ENCODE results near the gene SLC25A51. TPM values are rescaled to one million over a fixed set of nuclear protein-coding genes. Genes with fewer than 3 reads are reported as not detected.

Gene SLC25A51
- total and polyA plus RNA-seq, 7 experiments from 2014 or later, result 10.8 to 37.8 (median 23.0) TPM

DNA sequence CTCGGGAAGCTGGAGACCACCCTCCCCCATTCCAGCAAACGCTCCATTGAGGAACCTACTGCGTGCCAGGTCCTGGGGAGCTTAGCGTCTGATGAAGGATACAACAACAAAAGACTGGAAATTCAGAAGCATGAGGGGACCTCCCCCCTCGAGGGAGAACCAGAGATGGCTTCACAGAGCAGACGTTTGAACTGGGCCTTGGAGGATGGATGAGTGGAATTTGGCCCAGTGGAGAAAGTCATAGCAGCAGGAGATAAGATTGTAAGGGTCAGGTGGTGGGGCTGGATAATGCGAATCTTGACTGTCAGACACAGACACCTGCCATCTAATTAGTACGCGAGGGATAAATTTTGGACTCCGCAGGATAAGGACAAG is 1.2 kb upstream of the SLC25A51 start:
- Mint-ChIP-seq H3K4me3 (peak overlapping the region in 9 of 10 donors; percentile 25 to 93 (median 89)), H3K9me3 (no peaks in the 10 kb centered on the region), H3K27me3 (peaks cover 0 to 4% (median 0%) of the 10 kb centered on the region in 5 donors), H3K4me1 (peaks cover 16 to 41% (median 30%) of the 10 kb centered on the region in 7 donors), H3K27ac (peak overlapping the region in 7 of 9 donors; percentile 25 to 97 (median 93)), H3K36me3 (peaks cover 0 to 2% (median 0%) of the 10 kb centered on the region in 5 donors)
- H3K27ac ChIP-seq (ENCODE audit: low read depth, low read length), result peak overlapping the region; percentile 71
- DNase-seq (no peak), ATAC-seq (no peak)
- no peaks in the 10 kb centered on the region for H3K27me3 ChIP-seq (ENCODE audit: control insufficient read depth in 2 of 2, insufficient read depth in 2 of 2, low read length in 2 of 2)
- POLR2A ChIA-PET, result no interaction called here
- no peaks in the 10 kb centered on the region for H3K9me3 ChIP-seq (ENCODE audit: control insufficient read depth in 2 of 3, low read length in 3 of 3)
- peak overlapping the region; percentile 69 for H3K4me3 ChIP-seq (ENCODE audit: low read length)
- CTCF ChIA-PET, result interaction anchor here (1.0 to 1.3 kb wide), 2 partner anchors 9 to 152 kb away, joined by 4 read pairs; no protein-coding TSS in a partner anchor
- intact Hi-C loops (cut with micrococcal nuclease), result loop anchor here in 1 of 2 donors (2.0 kb wide), 4 partner anchors 104 to 488 kb away; partner anchors contain the start of genes ALDH1B1, DCAF10 and SHB
- peaks cover 20 to 22% of the 10 kb centered on the region in 2 donors for H3K4me1 ChIP-seq (ENCODE audit: control insufficient read depth in 2 of 2, insufficient read depth in 2 of 2, low read length in 2 of 2)
- H3K36me3 ChIP-seq (ENCODE audit: control insufficient read depth in 2 of 3, insufficient read depth in 3 of 3, low read length in 3 of 3), result peaks cover 0 to 5% (median 0%) of the 10 kb centered on the region in 3 experiments

DNA sequence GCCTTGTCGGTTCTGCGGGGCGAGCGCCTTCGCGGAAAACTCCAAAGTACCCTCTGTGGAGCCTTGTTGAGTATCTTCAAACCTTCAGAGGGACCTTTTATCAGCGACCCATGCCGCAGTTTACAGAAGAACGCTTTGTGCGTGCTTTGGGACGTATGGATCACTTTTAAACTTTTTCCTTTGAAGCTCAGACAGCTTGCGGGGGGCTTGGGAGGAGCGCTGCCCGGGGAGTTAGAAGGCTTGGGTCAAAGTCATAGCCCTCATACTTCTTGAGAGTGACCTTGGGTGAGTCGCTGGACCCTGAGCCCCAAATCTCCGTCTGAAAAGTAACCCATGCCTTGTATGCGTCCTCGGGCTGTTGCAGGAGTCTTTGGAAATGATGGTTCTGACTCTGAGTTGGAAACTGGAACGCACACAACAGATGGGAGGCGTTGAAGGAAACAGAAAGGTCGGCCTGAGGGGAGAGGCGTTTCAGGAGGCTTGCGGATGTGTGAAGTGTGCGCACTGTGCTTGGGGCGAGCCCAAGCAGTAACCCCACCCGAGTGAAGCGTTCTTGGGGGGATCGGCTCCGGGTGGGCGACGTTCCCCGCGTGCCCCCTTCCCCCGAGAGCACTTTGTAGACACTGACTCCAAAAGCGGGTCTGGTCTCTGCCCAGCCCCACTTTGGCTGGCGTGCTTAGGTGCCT is 661 bp upstream of the SLC25A51 start:
- CTCF ChIA-PET, result interaction anchor here (1.0 kb wide), 1 partner anchor 9 kb away, joined by 4 read pairs; no protein-coding TSS in a partner anchor
- no peak for DNase-seq
- POLR2A ChIA-PET, result interaction anchor here (0.7 to 1.9 kb wide), 2 partner anchors 119 to 164 kb away, joined by 3 to 6 read pairs; partner anchors contain the start of gene SHB

DNA sequence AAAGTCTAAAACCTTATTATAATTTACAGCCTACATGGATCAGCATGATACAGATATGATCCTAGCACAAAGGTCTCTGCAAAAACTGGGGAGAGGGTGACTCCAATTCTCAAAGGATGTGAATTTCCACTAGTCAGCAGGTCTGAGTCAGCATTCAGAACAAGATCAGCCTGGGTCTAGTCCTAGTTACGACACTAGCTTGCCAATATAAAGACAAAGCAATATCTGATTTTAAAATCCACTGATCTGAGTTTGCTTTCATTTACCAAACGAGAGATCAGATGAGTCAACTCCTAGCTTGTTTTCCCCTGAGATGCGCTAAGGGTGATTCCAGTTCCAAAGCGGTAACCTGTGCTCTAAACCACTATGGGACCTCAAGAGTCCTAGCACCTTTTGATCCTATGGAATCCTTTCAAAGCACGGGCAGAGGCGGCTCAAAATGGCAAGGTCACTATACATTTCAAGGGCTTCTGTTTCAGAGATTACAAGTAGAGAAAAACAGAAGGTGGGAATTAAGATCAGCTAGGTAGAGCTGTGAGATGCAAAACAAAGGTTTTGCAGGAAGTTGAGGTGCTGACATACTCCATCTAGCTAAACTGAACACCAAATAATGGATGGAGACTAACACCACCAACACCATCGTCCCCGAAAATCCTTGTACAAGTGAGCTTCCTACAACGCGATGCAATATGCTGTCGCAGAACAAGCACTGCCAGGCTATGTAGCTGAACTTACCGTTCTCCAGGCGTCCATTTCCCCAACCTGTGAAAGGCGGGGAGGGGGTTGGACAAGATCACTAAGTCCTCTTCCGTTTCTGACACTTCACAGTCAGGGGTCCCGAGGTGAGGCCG is 906 bp downstream of the SLC25A51 start:
- Histone ChIP-seq H3K36me3 (ENCODE audit: control insufficient read depth in 2 of 3, insufficient read depth in 3 of 3, low read length in 3 of 3) (peaks cover 0 to 15% (median 7%) of the 10 kb centered on the region in 3 experiments), H3K27ac (ENCODE audit: low read depth, low read length) (peak overlapping the region; percentile 71), H3K9me3 (ENCODE audit: control insufficient read depth in 2 of 3, low read length in 3 of 3) (no peaks in the 10 kb centered on the region), H3K27me3 (ENCODE audit: control insufficient read depth in 2 of 2, insufficient read depth in 2 of 2, low read length in 2 of 2) (no peaks in the 10 kb centered on the region), H3K4me3 (ENCODE audit: low read length) (peak overlapping the region; percentile 69), H3K4me1 (ENCODE audit: control insufficient read depth in 2 of 2, insufficient read depth in 2 of 2, low read length in 2 of 2) (peaks cover 20 to 22% of the 10 kb centered on the region in 2 donors)
- ChIA-PET CTCF (interaction anchor here (0.9 kb wide), 2 partner anchors 11 to 1740 kb away, joined by 4 read pairs; no protein-coding TSS in a partner anchor), POLR2A (interaction anchor here (0.7 to 1.9 kb wide), 4 partner anchors 48 to 757 kb away, joined by 3 to 6 read pairs (median 3); partner anchors contain the start of genes EXOSC3 and SHB)
- Mint-ChIP-seq H3K4me1 (peaks cover 16 to 41% (median 27%) of the 10 kb centered on the region in 7 donors), H3K36me3 (peaks cover 0 to 5% (median under 1%) of the 10 kb centered on the region in 5 donors), H3K4me3 (peak overlapping the region; percentile 88 to 96 (median 90)), H3K27me3 (peaks cover 0 to 4% (median 0%) of the 10 kb centered on the region in 5 donors), H3K27ac (peak overlapping the region in 8 of 9 donors; percentile 34 to 93 (median 78)), H3K9me3 (no peaks in the 10 kb centered on the region)
- intact Hi-C loops (cut with micrococcal nuclease), result loop anchor here (1.0 to 5.0 kb wide), 4 partner anchors 118 to 416 kb away; partner anchors contain the start of genes EXOSC3 (in 1 of the 2), FBXO10 (in 1 of the 2) and POLR1E (in 1 of the 2)
- peak in 2 of 9 donors; percentile 6 to 17 for DNase-seq
- no peak for ATAC-seq

More for the DNA sequence above, 661 bp upstream of the SLC25A51 start:
- H3K27me3 ChIP-seq (ENCODE audit: control insufficient read depth in 2 of 2, insufficient read depth in 2 of 2, low read length in 2 of 2), result no peaks in the 10 kb centered on the region
- Mint-ChIP-seq H3K36me3 (peaks cover 0 to 2% (median 0%) of the 10 kb centered on the region in 5 donors), H3K4me3 (peak overlapping the region; percentile 88 to 96 (median 90)), H3K9me3 (no peaks in the 10 kb centered on the region), H3K4me1 (peaks cover 16 to 41% (median 30%) of the 10 kb centered on the region in 7 donors), H3K27me3 (peaks cover 0 to 4% (median 0%) of the 10 kb centered on the region in 5 donors), H3K27ac (peak overlapping the region; percentile 90 to 97 (median 94))
- H3K27ac ChIP-seq (ENCODE audit: low read depth, low read length), result peak overlapping the region; percentile 71
- no peaks in the 10 kb centered on the region for H3K9me3 ChIP-seq (ENCODE audit: control insufficient read depth in 2 of 3, low read length in 3 of 3)
- H3K4me1 ChIP-seq (ENCODE audit: control insufficient read depth in 2 of 2, insufficient read depth in 2 of 2, low read length in 2 of 2), result peaks cover 20 to 22% of the 10 kb centered on the region in 2 donors
- peak overlapping the region; percentile 69 for H3K4me3 ChIP-seq (ENCODE audit: low read length)
- intact Hi-C loops (cut with micrococcal nuclease), result loop anchor here in 1 of 2 donors (1.0 to 5.0 kb wide), 9 partner anchors 104 to 488 kb away; partner anchors contain the start of genes ALDH1B1, DCAF10, FBXO10 and POLR1E
- no peak for ATAC-seq
- H3K36me3 ChIP-seq (ENCODE audit: control insufficient read depth in 2 of 3, insufficient read depth in 3 of 3, low read length in 3 of 3), result peaks cover 0 to 5% (median 0%) of the 10 kb centered on the region in 3 experiments

DNA sequence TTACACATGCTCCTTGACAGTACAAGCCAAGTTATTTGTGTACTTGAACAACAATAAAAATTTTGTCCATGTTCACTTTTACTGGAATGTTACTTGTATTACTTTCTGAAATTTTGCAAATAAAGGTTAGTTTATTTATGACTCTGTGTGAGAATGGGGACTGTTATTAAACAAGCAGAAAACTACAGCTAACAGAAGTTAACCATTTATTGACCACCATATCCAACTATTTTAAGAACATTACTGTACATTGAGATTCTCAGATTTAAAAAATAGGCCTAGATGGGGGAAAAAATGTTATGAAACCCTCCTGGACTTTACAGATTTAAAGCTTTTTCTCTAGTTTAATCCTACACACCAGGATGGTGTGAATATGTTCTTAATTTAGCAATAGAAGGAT is 1.8 kb downstream of the SLC25A51 start:
- DNase-seq (no peak), ATAC-seq (no peak)
- ChIA-PET CTCF (no interaction called here), POLR2A (interaction anchor here (0.7 kb wide), 1 partner anchor 47 kb away, joined by 3 read pairs; no protein-coding TSS in a partner anchor)
- Mint-ChIP-seq H3K4me3 (peak overlapping the region in 4 of 10 donors; percentile 9 to 40 (median 18)), H3K27ac (peak overlapping the region in 1 of 9 donors; percentile 25), H3K9me3 (no peaks in the 10 kb centered on the region), H3K4me1 (peaks cover 16 to 43% (median 30%) of the 10 kb centered on the region in 7 donors), H3K27me3 (peaks cover 0 to 4% (median 0%) of the 10 kb centered on the region in 5 donors), H3K36me3 (peaks cover 0 to 10% (median 5%) of the 10 kb centered on the region in 5 donors)
- no peaks in the 10 kb centered on the region for H3K27me3 ChIP-seq (ENCODE audit: control insufficient read depth in 2 of 2, insufficient read depth in 2 of 2, low read length in 2 of 2)
- peaks cover 0 to 20% (median 7%) of the 10 kb centered on the region in 3 experiments for H3K36me3 ChIP-seq (ENCODE audit: control insufficient read depth in 2 of 3, insufficient read depth in 3 of 3, low read length in 3 of 3)
- peak overlapping the region; percentile 69 for H3K4me3 ChIP-seq (ENCODE audit: low read length)
- no peaks in the 10 kb centered on the region for H3K9me3 ChIP-seq (ENCODE audit: control insufficient read depth in 2 of 3, low read length in 3 of 3)
- intact Hi-C loops (cut with micrococcal nuclease), result loop anchor here in 1 of 2 donors (1.0 to 5.0 kb wide), 3 partner anchors 152 to 415 kb away; partner anchors contain the start of genes FBXO10 and POLR1E
- no peak overlapping the region for H3K27ac ChIP-seq (ENCODE audit: low read depth, low read length)
- H3K4me1 ChIP-seq (ENCODE audit: control insufficient read depth in 2 of 2, insufficient read depth in 2 of 2, low read length in 2 of 2), result peaks cover 20 to 22% of the 10 kb centered on the region in 2 donors

DNA sequence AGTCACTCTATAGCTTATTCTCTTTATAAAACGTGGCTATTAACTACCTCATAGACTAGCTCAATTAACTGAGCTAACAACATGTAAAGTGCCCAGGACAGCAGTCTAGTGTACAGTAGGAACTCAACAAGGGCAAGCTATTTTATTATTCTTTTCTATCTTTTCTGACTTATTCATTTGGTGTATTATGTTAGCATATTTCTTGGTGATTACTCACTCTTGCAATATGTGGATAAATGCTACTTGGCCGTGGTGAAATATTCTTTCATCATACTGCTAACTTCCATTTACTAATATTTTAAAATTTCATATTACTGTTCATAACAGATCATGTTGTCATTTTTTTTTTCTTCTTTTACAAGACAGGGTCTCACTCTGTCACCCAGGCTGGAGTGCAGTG is 4.9 kb downstream of the SLC25A51 start:
- no peaks in the 10 kb centered on the region for H3K9me3 Mint-ChIP-seq
- peaks cover under 1 to 46% (median 11%) of the 10 kb centered on the region in 3 experiments for H3K36me3 ChIP-seq (ENCODE audit: control insufficient read depth in 2 of 3, insufficient read depth in 3 of 3, low read length in 3 of 3)
- H3K4me1 ChIP-seq (ENCODE audit: control insufficient read depth in 2 of 2, insufficient read depth in 2 of 2, low read length in 2 of 2), result peaks cover 12 to 14% of the 10 kb centered on the region in 2 donors
- intact Hi-C loops (cut with micrococcal nuclease), result no loop called here
- H3K4me1 Mint-ChIP-seq, result peaks cover 7 to 26% (median 17%) of the 10 kb centered on the region in 7 donors
- ChIA-PET CTCF (interaction anchor here (0.7 kb wide), 1 partner anchor 522 kb away, joined by 3 read pairs; no protein-coding TSS in a partner anchor), POLR2A (no interaction called here)
- no peak overlapping the region for H3K27ac ChIP-seq (ENCODE audit: low read depth, low read length)
- peaks cover 0 to 27% (median 14%) of the 10 kb centered on the region in 5 donors for H3K36me3 Mint-ChIP-seq
- H3K9me3 ChIP-seq (ENCODE audit: control insufficient read depth in 2 of 3, low read length in 3 of 3), result no peaks in the 10 kb centered on the region
- H3K27ac Mint-ChIP-seq, result no peak overlapping the region
- ATAC-seq, result no peak
- no peak for DNase-seq
- H3K4me3 Mint-ChIP-seq, result no peak overlapping the region
- no peaks in the 10 kb centered on the region for H3K27me3 Mint-ChIP-seq
- H3K27me3 ChIP-seq (ENCODE audit: control insufficient read depth in 2 of 2, insufficient read depth in 2 of 2, low read length in 2 of 2), result no peaks in the 10 kb centered on the region
- H3K4me3 ChIP-seq (ENCODE audit: low read length), result no peak overlapping the region

DNA sequence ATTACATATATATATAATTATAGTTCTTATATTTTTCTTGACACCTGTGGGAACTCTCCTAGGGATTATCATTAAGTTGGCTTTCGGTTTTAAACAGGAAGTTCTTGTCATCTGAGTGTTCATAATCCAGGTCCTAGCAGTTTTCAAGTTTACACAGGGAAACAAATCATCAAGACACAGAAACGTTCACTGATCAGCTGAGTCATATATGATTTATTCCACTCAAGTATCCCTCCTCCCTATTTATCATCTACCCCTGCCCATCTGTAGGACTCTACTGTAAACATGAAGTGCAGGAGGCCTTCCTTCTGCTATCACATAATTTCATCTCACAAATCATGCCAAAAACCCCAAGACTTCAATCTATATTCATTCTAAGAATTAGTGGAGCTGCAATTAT is 6.3 kb downstream of the SLC25A51 start:
- Mint-ChIP-seq H3K9me3 (no peaks in the 10 kb centered on the region), H3K4me3 (no peak overlapping the region), H3K27me3 (no peaks in the 10 kb centered on the region), H3K27ac (no peak overlapping the region), H3K4me1 (peaks cover 0 to 18% (median 13%) of the 10 kb centered on the region in 7 donors), H3K36me3 (peaks cover 4 to 39% (median 22%) of the 10 kb centered on the region in 5 donors)
- H3K27ac ChIP-seq (ENCODE audit: low read depth, low read length), result no peak overlapping the region
- peaks cover 9 to 55% (median 11%) of the 10 kb centered on the region in 3 experiments for H3K36me3 ChIP-seq (ENCODE audit: control insufficient read depth in 2 of 3, insufficient read depth in 3 of 3, low read length in 3 of 3)
- H3K4me1 ChIP-seq (ENCODE audit: control insufficient read depth in 2 of 2, insufficient read depth in 2 of 2, low read length in 2 of 2), result peaks cover 6 to 7% of the 10 kb centered on the region in 2 donors
- intact Hi-C loops (cut with micrococcal nuclease), result no loop called here
- ChIA-PET CTCF (no interaction called here), POLR2A (no interaction called here)
- no peaks in the 10 kb centered on the region for H3K27me3 ChIP-seq (ENCODE audit: control insufficient read depth in 2 of 2, insufficient read depth in 2 of 2, low read length in 2 of 2)
- H3K9me3 ChIP-seq (ENCODE audit: control insufficient read depth in 2 of 3, low read length in 3 of 3), result no peaks in the 10 kb centered on the region
- DNase-seq (no peak), ATAC-seq (no peak)
- H3K4me3 ChIP-seq (ENCODE audit: low read length), result no peak overlapping the region
